Hematopoietic multipotent progenitor cell treated with erythropoietin and hydrocortisone succinate and interleukin-3 and kit ligand, for 6 days (in vitro differentiated cells): ENCODE data around the gene ZBTB14.

ENCODE experiments used
- DNase-seq: peaks from one replicate; pipeline ENCODE4 v3.0.0-alpha.2; 2015

Gene ZBTB14, protein sequence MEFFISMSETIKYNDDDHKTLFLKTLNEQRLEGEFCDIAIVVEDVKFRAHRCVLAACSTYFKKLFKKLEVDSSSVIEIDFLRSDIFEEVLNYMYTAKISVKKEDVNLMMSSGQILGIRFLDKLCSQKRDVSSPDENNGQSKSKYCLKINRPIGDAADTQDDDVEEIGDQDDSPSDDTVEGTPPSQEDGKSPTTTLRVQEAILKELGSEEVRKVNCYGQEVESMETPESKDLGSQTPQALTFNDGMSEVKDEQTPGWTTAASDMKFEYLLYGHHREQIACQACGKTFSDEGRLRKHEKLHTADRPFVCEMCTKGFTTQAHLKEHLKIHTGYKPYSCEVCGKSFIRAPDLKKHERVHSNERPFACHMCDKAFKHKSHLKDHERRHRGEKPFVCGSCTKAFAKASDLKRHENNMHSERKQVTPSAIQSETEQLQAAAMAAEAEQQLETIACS

DNA sequence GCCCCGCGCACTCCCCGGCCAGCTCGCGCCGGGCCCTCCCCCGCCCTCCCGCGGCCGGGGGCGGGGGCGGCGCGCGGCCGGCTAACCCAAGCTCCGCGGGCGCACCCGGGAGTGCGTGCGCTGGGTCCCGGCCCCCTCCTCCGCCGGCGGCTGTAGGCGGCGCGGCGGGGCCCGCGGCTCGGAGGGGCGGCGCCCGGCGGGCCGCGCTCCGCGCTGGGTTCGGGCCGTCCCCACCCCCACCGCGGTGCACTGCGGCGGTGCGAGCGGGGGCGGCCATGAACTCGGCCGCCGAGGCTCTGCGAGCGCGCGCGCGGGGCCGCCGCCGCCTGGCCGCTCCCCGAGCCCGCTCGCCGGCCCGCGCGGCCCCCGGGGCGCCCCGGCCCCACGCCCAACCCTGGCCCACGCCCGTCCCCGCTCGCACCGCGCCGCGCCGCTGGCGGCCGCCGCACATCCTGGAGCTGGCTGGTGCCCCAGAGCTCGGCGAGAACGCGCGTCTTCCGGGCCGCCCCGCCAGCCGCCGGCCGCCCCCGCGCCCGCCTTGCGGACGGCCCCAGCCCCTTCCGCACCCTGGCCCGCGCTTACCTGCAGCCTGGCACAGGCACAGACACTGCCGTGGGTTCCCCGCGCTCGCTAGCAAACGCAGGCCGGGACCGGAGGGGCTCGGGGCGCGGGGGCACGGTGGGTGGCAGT is at the start of gene ZBTB14:
TSS of gene ZBTB14 (minus strand) at position 496 of the 690 bp plus-strand sequence. CDS start 2,480 bp downstream, outside the sequence.
- peak; percentile 48 for DNase-seq

DNA sequence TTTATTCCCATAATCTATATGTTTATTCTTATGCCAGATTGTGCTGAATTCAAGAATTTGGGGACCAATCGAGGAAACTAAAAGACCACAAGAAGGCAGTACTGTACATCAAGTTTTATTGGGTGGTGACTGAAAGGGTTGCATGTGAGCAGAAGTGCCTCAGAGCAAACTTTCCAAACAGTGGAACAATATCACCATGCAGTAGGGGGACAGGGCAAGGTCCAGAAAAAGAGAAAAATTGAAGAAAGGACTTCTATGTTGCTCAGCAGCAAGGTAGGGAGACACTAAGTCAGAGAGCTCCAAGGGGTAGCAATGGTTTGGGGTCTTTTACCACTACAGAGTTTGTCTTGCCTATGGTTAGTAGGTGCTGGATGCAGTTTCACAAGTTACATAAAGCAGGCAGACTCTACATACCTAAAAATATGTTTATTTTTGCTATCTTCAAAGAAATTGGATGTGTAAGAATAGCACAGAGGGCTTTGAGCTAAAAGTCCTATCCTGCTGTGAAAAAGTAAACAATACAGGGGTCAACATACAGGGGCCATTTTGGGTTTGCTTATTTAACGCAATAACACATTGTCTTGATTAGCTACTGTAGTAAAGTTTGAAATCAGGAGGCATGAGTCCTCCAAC is 43.8 kb upstream of the ZBTB14 start:
- DNase-seq, result no peak

DNA sequence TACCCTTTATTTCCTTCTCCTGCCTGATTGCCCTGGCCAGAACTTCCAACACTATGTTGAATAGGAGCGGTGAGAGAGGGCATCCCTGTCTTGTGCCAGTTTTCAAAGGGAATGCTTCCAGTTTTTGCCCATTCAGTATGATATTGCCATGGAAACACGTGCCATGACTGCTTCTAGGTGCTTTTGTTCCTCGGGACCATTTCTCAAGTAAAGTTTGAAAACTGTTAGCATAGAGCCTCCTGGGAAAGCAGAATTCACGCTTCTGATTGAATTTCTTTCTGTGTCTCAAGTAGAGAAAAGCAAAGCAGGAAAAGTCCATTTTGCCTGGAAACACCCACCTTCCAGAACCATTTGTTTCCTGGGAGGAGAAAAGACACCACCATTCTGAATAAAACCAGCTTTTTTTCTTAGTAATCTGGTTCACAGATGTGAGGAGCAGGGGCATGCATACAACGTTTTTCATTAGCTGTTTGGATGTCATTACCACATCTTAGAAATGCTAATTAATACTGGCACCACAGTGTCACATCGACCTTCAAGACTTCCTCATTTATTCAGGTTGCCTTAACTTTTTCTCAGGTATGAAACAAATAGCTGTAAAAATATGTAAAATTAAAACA is 39.0 kb upstream of the ZBTB14 start:
- no peak for DNase-seq

DNA sequence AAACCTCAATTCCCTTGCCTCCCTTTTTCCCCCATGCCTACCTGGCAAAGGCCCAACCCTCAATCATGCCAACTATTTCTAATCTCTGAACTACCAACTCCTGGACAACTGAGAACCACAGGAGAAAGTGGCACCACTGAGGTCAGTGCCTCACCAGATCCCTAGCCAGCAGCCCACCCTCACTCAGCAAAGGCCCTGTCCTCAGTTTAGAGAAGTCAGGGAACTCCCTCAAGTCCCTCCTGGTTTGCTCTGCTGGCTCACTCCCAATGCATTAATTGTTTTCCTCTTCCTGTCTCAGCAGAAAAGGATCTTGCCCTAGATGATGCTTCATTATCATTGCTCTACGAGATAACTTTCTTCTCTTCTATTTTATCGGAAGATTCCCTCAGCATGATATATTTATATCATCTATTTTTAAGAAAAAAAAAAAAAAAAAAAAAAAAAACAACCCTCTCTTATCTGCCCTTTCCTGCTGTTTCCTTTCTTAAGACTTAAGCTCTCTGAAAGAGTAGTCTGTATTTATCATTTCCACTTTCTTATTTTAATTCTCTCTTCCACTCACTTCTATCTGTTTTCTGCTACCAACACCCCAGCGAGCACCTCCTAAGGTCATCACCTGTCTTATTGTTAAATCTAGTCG is 22.7 kb upstream of the ZBTB14 start:
- peak; percentile 10 for DNase-seq

DNA sequence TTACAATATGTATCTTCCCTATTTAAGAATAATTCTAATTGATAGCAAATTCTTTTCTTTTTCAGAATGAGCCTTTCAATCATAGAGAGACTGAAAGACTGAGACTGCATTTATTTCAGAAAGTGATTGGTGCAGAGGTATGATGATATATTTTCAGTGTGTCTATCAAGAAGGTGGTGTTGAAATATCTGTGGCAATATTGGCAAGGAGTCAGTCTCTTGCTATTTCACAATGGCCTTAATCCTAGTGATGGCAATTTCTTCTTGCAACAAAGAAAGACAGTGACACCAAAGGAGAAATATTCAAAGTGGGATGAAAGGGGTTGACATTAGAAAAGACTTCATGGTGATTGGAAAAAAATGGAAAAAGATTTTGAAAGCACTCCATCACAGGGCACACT is 21.7 kb upstream of the ZBTB14 start:
- DNase-seq, result peak; percentile 46

DNA sequence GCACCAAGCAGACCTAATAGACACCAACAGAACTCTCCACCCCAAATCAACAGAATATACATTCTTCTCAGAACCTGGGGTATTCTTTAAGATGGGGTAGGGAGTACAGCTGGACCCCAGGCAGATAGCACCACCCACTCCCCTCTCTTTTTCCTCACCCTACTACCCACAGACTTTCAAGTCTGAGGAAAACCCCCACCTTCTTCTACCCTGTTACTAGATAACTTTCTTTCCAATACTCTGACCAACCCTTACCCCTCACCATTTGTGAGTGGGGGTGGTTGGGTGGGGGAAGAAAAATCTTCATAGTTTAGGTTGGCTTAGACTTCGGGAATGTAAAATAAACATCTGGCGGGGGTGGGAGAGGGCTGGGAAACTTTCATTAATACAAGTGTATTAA is 20.3 kb upstream of the ZBTB14 start:
- DNase-seq, result no peak

DNA sequence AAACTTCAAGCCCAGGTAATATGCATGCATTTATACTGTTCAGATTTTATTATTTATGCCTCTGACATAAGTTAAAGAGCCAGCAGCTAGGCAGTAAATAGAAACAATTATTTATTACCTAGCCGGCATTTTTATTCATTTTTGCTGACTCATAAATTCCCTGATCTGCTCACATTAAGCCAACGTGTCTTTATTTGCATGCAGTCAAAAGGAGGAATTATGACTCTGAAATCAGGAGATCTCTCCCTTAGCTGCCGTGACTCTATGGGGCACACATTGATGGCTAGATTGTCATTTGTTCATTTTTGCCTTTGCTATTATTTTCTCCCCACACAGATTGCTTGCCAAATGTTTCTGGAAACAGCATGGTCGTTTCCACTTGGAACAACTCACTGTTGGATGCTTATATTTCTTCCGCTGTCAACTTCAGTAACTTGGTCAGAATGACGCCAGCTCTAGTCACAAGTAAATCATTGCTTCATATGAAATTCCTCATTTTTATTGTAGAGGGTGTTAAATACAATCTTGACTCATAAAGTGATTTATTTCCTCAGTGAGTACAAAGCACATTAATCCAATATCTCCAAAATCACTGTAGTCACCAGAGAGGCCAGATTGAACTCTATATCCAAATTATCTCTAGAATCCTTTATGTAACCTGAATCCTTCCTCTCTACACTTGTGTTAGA is 15.9 kb upstream of the ZBTB14 start:
- DNase-seq, result no peak

DNA sequence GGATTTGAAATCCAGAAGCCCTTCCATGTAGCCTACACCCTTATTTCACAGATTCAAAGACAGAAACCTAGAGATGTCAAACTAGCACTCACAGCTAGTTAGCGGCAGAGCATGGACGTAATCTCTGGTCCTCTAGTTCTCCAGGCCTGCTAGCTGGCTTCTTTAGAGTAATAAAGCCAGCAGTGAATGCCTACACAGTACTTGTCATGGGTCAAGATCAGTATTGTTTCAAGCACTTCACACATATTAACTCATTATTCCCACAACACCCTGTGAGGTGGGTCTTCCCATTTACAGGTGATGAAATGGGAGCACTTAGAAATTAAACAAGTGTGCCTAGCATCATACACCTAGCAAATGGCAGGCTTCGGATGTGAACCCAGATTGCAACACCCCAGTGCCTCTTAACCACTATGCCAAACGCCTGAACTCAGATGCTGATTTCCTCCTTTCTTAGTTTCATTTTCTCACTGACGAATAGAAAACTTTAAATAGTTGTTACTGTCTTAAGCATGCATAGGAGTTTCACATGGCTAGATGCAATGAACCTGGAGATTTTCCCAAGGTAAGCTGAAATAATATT is 14.5 kb upstream of the ZBTB14 start:
- DNase-seq, result peak; percentile 59

DNA sequence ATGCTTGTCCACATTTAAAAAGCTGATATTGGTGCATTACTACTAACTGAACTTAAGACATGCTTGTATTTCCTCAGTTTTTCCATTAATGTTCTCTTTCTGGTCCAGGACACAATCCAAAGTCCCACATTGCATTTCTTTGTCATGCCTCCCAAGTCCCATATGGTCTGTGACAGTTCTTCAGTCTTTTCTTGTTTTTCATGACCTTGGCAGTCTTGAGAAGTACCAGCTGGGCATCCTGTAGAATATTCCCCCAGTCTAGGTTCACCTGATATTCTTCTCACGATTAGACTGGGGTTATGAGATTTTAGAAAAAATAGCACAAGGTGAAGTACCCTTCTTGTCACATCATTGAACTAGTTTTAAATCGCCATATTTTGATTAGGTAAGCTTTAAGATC is 10.3 kb upstream of the ZBTB14 start:
- no peak for DNase-seq

DNA sequence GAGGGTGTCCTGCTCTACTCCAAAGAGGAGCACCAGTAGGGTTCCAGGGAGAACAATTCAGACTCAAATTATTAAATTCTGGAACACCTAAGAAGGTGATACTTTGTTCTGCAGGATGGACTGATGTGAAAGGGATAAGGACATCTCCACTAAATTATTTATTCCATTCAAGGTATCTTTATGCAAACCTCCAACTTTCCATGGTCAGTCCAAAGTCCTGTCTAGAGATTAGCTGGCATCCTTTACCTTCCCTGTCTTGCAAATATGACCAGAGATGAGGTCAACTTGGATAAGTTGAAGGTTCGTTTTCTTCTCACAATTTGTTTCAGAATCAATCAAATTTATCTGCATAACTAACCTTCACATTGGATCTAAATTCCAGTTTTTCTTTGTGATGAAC is 8.7 kb upstream of the ZBTB14 start:
- no peak for DNase-seq

DNA sequence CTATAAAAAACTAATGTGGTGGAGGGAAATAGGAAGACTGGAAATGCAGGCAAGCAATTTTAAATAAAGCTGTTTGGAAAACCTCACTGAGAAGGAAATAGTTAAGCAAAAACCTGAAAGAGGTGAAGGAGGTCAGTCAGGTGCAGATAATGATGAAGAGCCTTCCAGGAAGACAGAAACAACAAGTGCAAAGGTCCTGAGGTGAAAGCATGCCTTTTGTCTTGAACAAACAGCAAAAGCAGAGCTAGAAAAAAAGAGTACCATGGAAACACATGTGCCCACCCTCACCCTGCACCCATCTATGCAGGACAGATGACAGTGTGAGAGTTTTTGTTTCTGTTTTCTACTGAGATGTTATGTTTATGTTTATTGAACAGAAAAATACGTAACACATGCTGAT is 8.1 kb upstream of the ZBTB14 start:
- no peak for DNase-seq

DNA sequence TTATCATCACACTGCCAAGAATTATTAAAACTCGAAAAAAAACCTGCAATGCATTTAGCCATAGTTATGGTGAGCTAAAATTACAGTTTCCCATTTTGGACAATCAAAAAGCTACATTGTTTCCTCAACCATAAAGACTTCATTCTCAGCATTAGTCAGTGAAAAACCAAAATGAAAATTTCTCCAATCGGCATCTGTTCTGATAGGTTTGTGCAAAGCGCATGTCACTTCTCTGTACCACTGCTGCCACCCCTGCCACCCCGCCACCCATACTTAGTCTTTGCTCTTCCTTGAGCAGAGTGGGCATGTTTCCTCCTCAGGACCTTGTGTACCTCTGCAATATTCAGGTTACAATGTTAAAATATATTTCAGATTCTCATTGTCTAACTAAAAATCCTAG is 7.1 kb upstream of the ZBTB14 start:
- DNase-seq, result no peak

DNA sequence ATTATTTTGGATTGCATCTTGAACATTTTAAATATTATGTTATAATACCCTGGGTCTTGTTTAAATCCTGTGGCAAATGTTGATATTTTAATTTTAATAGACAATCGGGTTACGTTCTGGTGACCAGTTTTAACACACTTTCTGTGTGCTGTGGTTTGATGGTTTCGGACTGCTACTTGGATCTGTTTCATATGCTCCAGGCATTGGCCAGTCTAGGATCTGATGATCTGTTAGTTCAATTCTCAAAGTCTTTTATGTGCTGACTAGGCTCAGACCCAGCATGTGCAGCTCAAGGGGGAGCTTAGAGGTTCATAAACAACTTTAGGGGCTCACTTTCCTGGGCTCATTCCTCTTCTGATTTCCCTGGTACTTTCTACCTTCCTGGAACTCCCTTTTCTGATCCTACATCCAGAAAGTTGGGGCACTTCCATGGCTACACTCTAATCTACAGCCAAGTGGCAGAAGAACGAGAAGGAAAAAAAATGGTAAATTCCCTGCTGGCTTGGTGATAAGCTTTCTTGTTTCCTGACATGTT is 5.0 kb upstream of the ZBTB14 start:
- no peak for DNase-seq

DNA sequence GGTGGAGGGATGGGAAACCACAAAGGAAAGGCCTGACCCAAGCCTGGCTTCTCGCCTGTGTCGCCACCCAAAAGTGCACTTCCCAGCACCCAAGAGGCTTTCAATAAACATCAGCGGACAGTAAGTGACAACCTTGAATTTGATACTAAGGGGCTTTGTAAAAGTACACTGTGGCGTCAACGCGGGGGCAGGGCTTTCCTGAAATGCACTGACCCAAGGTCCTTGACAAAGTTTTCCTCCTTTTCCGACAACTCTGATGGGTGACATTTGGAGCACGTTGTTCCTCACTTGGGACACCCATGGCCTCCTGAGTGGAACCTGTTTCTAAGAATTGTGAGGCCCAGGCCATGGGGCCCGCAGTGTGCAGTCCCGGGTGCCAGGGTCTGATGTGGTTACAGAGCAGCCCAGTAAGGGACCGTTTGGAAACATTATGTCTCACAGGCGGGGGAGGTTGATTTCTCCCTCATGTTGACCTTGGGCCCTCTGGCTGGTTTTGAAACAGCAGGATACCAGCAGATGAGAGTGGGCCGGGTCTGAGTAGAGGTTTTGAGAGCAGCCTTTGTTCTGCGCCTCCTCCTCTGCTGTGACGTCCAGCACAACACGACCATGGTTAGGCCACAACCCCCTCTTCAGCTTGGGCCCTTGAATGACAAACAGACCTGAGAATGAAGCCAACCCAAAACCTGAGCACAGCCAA is 2.8 kb upstream of the ZBTB14 start:
- no peak for DNase-seq

DNA sequence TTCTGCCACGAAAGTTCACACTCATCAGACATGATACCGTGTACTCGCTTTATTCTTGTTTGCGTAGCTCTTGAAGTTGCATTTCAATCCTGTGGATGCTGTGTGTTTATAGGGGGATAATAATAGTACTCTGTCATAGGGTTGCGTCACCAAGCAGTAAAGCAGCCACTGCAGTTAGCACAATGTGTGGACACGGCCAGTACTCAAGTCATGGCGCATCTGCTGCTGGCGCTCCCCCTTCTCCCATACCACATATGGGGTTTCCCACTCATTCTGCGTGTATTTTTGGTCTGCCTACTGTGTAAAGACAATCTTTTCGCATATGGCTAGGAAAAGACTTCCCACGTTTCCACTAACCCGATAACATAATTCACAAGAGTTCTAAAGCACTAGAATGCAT is 2.1 kb upstream of the ZBTB14 start:
- DNase-seq, result no peak

DNA sequence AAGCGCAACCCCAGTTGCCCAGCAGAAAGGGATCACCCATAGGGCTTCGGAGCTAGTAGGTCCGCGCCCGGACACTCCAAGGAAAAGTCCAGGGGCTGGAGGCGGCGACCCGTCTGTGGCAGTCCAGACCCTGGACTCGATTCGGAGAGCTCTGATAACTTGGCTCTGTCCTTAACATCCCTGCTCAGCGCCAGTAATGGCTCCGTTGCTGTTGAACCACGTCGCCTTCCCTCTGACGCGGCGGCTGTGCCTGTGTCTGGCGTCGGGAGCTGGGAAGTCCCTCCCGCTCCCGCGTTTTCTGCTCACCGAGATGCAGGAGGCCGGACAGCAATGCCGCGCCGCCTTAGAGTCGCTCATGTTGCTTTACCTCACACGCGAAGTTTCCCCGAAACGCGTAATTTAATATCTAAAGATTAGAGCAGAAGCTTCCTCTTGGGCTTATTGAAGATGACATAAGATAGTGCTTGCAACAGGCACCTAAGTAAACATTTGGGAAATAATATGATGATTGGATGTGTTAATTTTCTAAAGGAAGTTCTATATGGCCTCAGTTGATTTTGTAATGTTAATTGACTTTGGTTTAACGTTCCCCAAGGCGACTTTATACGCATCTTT is 1.3 kb upstream of the ZBTB14 start:
- peak; percentile 88 for DNase-seq

DNA sequence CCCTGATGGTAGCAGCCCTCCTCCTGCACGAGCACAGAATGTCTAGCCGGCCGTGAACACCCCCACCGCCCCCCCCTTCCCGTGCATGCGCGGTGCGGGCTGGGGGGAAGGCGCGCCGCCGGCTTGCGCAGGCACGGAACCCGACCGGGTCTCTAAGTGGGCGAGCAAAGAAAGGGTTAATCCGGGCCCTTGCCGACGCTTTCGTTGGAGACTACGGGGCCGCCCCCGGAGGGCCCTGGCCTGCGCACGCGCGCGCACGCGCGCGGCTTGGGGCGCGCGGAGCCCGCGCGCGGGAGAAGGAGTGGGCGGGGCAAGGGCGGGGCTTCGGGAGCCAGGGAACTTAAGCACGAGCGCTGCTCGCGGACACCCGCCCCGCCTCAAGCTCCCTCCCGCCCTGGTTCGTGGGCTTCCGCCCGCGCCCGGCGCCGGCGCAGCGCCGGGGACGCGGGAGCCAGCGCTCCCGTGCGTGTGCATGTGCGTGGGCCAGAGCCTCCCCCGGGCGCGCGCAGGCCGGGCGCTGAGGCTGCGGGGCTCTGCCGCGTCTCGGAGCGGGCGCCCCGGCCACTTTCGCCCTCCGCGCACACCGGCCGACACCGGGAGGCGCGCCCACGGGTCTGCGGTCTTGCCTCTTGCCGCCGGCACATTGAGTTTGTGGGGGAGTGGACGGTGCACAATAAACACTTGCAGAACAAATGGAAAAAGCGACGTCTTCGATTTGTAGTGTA is 617 bp upstream of the ZBTB14 start:
- DNase-seq, result peak; percentile 97

DNA sequence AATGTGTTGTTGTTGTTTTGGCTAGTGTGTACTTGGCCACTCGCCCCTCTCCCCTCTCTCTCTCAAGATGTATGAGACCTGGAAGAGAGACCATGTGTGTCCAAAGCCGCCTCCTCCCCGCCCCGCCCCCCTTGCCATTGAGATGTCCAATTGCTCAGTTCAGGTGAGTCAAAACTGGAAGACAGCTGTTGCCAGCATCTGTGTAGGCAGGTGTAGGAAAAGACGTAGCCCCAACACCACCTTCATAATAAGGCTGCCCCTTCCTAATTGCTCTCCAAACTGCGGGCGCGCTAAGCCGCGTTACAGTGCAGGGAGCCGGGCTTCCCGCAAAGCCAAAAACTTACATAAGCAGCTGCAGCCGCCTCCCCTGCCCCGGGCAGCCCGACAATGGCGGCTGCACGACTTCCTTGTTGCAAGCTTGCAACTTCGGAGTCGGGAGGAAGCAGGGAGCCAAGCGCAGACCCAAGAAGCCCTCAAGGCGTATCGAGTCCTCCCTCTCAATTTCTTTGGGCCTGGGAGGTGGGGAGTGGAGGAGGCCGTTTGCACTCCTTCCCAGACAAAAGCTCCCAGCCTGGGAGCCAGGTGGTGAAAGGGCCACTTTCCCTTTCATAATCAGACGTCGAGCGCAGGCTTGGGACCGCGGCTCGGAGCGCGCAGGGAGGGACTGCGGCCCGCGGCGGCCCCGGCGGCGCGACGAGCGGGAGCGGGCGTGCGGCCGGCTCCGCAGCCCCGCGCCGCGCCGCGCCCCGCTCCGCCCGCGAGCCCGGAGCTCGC is 882 bp downstream of the ZBTB14 start:
- peak; percentile 74 for DNase-seq

DNA sequence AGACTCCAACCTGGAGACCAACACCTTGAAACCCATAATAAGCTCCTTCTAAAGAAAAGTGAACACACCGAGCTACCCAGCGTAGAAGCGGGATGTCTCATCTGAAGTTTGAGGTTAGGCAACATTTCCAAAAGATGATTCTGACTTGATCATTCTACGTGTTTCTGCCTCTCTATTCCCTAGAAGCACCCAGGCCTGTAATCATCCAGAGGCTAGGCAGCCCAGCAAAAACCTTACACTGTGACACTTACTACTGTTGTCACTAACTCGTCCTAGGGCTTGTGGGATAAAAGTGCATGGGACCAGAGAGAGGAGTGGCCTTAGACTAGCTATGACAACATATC is 1.4 kb downstream of the ZBTB14 start:
- DNase-seq, result no peak
